MG63 (cell line): Measurements from ENCODE around the gene MAST1. TPM values are rescaled to one million over a fixed set of nuclear protein-coding genes. Genes with fewer than 3 reads are reported as not detected.
"Not testable (repeated sequence)": the region's sequence is repeated elsewhere in the genome, so short reads cannot be mapped to it uniquely, and the experiment has no call there.

Source experiments
- DNase-seq: peaks from one replicate; pipeline ENCODE4 v3.0.0-alpha.2; 2020
- H3K27me3 ChIP-seq: fragments of 250-450 bp; sonication (Bioruptor Pico); 2 replicates; pipeline ENCODE4 v1.5.1; 2020; ENCODE audit warnings: mild to moderate bottlenecking, moderate library complexity
- H3K36me3 ChIP-seq: fragments of 250-450 bp; sonication (Bioruptor Pico); 2 replicates; pipeline ENCODE4 v1.5.1; 2020; ENCODE audit warnings: mild to moderate bottlenecking, moderate library complexity
- H3K4me3 ChIP-seq: fragments of 250-450 bp; sonication (Bioruptor Pico); 2 replicates; pipeline ENCODE4 v1.5.1; 2020; ENCODE audit warnings: mild to moderate bottlenecking, moderate library complexity
- H3K9me3 ChIP-seq: fragments of 250-450 bp; sonication (Bioruptor Pico); 2 replicates; pipeline ENCODE4 v1.5.1; 2020; ENCODE audit warnings: mild to moderate bottlenecking, moderate library complexity
- total RNA-seq: library from RNA; depleted of rRNA; stranded (reverse); fragments of >200 nt; shearing (Covaris generic); gene quantifications from 2 replicates; pipeline ENCODE4 v1.2.3, GENCODE V29; 2014; ENCODE audit warnings: low replicate concordance

Gene MAST1
- total RNA-seq, 1 experiment from 2014 or later, result 3.4 TPM

DNA sequence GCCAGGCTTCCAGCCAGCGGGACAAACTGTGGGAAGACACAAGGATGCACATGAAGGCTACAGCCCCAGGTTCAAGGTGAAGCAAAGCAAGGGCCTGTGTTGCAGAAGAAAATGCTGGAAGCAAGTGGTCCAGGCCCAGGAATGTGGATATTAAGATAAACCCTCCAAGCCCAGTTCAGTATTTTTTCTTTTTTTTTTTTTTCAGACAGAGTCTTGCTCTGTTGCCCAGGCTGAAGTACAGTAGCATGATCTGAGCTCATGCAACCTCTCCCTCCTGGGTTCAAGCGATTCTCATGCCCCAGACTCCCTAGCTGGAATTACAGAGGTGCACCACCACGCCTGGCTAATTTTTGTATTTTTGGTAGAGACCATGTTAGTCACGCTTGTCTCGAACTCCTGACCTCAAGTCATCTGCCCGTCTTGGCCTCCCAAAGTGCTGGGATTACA, 41.2 kb upstream of the MAST1 start:
- DNase-seq, result no peak
- peaks cover 29% of the 10 kb centered on the region for H3K36me3 ChIP-seq
- no peaks in the 10 kb centered on the region for H3K9me3 ChIP-seq
- H3K27me3 ChIP-seq, result no peaks in the 10 kb centered on the region
- H3K4me3 ChIP-seq, result no peak overlapping the region

DNA sequence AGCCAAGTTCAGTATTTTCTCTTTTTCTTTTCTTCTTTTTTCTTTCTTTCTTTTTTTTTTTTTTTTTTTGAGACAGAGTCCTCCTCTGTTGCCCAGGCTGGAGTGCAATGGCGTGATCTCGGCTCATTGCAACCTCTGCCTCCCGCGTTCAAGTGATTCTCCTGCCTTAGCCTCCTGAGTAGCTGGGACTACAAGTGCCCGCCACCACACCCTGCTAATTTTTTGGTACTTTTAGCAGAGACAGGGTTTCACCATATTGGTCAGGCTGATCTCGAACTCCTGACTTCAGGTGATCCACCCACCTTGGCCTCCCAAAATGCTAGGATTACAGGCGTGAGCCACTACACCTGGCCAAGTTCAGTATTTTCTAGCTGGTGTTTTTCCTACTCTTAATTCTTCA, 40.7 kb upstream of the MAST1 start:
- H3K36me3 ChIP-seq, result peaks cover 25% of the 10 kb centered on the region
- not testable (repeated sequence) for H3K4me3 ChIP-seq, H3K27me3 ChIP-seq, DNase-seq, H3K9me3 ChIP-seq

DNA sequence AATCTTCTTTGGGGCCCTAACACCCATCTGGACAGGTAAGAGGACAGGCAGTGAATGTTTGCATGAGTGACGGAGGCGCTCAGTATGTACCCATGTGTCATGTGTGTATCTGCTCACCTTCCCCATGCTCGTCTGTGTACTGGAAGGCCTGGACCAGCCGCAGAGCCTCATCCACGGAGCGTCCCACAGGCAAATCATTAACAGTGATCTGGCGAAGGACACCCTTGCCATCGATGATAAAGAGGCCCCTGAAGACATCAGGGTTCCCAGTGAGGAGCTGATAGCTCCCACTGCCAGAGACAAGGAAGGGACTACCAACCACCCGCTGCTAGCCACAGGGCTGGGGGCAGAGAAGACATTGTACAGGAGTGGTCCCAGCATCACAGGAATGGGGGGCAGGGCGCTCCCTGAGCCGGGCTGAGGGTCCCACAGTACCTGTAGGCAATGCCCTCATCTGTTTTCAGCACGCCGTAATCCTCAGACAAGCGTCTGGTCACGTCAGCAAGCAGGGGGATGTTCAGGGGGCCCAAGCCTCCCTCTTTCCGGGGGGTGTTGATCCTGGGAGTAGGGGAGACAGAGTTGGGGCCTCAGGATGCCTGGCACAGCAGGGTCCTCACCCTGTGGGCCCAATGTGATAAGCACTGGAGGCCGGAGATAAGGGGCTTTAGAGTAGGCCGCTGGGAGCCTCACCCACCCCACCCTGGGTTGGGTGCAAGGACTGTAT, 38.4 kb upstream of the MAST1 start:
- DNase-seq, result no peak
- H3K9me3 ChIP-seq, result no peaks in the 10 kb centered on the region
- no peak overlapping the region for H3K4me3 ChIP-seq
- peaks cover 18% of the 10 kb centered on the region for H3K36me3 ChIP-seq
- H3K27me3 ChIP-seq, result no peaks in the 10 kb centered on the region

DNA sequence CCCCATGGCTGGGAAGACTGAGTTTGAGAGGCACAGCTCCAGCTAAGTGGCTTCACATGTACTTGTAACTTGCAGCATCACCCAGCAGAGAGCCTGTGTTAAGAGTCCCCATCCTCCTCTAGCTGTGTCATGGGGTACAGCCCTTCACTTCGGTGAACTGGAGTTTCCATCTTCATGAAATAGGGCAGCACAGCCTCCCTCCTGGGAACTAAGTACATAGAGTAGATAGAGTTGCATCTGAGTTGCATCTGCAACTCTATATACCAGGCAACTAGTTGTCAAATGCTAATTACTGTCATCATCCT, 37.9 kb upstream of the MAST1 start:
- H3K9me3 ChIP-seq, result no peaks in the 10 kb centered on the region
- DNase-seq, result no peak
- H3K4me3 ChIP-seq, result peak overlapping the region; percentile 68; the same call in 1 of the 2 replicates
- H3K27me3 ChIP-seq, result no peaks in the 10 kb centered on the region
- peaks cover 18% of the 10 kb centered on the region for H3K36me3 ChIP-seq

DNA sequence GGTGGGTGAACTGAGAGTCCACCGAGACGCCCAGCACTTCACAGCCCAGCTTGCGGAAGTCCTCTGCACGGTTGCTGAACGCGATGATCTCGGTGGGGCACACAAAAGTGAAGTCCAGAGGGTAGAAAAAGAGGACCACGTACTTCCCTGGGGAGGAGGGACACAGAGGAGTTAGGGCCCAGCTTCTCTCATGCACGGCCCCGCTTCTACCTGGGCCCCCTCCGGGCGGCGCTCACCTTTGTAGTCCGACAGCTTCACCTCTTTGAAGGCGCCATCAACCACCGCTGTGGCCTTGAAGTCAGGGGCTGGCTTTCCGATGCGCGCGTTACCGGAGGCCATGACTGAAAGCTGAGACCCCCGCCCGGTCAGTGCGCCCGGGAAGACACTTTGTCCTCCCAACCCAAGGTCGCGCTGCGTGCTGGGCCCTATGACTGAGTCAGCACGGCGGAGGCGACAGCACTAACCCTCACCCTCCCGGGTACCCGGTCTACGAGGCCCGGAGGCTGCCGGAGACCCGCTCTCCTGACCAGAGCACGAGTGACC, 37.3 kb upstream of the MAST1 start:
- no peaks in the 10 kb centered on the region for H3K9me3 ChIP-seq
- peaks cover 18% of the 10 kb centered on the region for H3K36me3 ChIP-seq
- H3K27me3 ChIP-seq, result no peaks in the 10 kb centered on the region
- peak overlapping the region; percentile 68 for H3K4me3 ChIP-seq
- peak; percentile 25 for DNase-seq

DNA sequence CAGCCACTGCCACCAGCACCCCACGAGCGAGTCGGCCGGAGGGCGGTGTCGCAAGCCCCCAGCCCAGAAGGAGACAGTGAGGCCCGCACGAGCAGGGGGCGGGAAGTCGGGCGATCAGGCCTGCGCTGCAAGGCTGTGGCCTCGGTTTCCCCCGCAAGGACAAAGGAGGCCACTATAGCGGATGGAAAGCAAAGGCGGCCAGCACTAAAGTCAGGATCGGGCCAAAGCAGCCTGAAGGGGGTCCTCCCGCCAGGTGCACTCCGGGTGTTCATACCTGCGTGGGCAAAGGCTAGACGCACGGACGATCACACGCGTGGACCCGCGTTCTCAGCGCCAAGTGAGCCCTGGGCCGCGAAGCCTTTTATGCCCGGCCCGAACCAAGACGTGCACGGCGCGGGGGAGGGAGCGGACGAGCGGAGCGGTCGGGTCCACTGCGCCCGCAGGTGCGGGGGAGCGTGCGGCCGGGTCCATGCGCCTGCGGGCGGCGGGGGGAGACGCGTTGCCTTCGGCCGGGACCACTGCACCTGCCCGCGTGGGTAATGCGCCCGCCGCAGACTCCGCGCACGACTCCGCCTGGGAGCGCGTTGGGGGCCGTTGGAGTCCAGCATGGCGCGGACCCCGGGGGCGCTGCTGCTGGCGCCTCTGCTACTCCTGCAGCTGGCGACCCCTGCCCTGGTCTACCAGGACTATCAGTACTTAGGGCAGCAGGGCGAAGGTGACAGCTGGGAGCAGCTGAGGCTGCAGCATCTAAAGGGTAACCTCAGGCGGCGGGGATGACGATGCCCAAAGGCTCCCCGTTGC, 36.6 kb upstream of the MAST1 start, which contains the start of the genes PRDX2 and THSD8:
PRDX2 (minus strand) TSS at position 335 of the 801 bp plus-strand sequence. CDS start 539 bp downstream, outside the sequence.
THSD8 (plus strand) TSS at position 604 of the 801 bp plus-strand sequence; CDS start at position 607, 3 bp downstream.
- Histone ChIP-seq H3K4me3 (peak within 1 kb of the TSS; percentile 68), H3K36me3 (peaks cover 18% of the 10 kb centered on the region), H3K9me3 (no peaks in the 10 kb centered on the region), H3K27me3 (no peaks in the 10 kb centered on the region)
- DNase-seq, result peak; percentile 84

DNA sequence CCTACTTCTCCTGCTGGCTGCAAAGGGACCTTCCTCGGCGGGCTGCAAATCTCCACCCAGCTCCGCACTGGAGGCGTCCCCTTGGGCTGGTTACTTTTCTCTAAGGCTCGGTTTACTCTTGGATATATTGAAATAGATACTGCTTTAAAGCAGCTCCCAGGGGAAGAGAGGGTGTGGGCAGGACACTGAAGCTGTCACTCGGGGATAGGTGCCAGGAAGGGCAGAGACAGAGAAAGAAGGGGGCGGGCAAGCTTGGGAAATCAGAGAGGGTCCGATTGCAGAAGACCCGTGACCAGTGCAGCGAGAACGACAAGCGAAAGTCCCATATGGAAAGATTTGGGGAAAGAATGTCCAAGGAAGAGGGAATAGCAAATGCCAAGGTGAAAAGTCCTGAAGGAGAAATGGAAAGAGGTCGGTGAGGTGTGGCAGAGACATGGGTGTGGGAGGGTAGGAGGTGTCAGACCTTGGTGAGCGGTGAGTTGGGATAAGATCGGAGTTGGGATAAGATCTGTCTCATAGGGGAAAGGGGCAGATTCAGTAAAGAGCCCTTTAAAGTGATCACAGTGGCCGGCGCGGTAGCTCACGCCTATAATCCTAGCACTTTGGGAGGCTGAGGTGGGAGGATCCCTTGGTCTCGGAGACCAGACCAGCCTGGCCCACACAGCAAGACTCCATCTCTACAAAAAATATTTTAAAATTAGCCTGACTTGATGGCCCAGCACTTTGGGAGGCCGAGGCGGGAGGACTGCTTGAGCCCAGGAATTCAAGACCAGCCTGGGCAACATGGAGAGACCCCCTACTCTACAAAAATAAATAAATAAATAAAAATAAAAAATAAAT, 35.8 kb upstream of the MAST1 start:
- H3K27me3 ChIP-seq, result no peaks in the 10 kb centered on the region
- H3K36me3 ChIP-seq, result peaks cover 21% of the 10 kb centered on the region
- DNase-seq, result no peak
- peak overlapping the region; percentile 68 for H3K4me3 ChIP-seq
- H3K9me3 ChIP-seq, result no peaks in the 10 kb centered on the region

DNA sequence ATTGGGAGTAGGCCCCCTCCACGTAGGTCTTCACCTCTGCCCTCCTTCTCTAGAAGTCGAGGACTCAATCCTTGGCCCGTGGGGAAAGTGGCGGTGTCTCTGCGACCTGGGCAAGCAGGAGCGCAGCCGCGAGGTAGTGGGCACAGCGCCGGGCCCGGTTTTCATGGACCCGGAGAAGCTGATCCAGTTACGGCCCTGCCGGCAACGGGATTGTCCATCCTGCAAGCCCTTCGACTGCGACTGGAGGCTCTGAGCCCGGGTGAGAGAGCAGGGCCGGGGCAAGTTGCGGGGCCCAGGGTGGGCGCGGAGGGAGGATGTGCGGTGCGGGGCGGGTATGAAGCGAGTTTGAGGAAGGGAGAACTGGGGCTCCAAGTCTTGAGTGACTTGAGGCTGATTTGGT, 34.3 kb upstream of the MAST1 start:
- Histone ChIP-seq H3K9me3 (no peaks in the 10 kb centered on the region), H3K36me3 (peaks cover 37% of the 10 kb centered on the region), H3K27me3 (no peaks in the 10 kb centered on the region), H3K4me3 (no peak overlapping the region)
- no peak for DNase-seq

DNA sequence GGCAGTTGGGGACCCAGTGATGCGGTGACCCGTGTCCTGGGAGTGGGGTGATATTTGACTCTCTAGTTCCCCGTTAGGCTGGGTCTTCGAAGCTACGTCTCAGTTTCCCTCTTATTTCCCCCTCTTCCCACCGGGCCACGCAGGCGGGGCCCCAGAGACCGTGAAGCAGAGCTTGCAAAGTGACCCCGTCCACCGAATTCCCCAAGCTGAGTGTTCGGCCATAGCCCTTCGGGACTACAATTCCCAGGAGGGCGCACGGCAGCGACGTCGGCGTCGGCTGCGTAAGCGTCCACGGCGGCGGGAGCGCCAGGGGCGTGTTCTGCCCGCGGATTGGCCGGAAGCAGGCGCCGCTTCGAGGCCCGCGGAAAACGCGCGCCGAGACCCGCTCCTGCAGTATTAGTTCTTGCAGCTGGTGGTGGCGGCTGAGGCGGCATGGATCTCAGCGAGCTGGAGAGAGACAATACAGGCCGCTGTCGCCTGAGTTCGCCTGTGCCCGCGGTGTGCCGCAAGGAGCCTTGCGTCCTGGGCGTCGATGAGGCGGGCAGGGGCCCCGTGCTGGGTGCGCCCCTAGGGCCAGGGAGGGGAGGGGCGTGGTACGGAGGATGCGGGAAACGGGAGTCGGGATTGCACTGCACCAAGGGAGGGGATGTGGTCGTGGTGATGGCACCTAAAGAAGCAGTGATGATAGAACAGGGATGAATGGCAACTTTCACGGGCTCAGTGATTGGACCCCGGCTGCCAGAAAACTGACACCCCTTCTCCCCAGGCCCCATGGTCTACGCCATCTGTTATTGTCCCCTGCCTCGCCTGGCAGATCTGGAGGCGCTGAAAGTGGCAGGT, 31.9 kb upstream of the MAST1 start, which contains the start of gene RNASEH2A:
RNASEH2A (plus strand) TSS at position 343 of the 840 bp plus-strand sequence; CDS start at position 433, 90 bp downstream.
- DNase-seq, result peak; percentile 98

DNA sequence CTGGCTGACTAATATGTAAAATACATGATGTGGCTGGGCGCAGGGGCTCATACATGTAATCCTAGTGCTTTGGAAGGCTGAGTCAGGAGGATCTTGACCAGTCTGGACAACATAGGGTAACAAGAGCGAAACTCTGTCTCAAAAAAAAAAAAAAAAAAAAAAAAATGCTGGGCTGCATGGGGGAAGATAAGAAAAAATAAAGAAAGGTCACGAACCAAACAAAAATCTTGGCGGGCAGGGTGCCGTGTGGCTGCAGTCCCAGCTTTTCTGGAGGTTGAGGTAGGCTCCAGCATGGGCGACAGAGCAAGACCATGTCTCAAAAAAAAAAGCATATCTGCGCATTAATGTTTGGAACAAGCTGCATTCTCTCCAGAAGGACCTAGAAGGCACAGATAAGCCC, 23.2 kb upstream of the MAST1 start:
- no peak overlapping the region for H3K4me3 ChIP-seq
- no peaks in the 10 kb centered on the region for H3K9me3 ChIP-seq
- peaks cover 57% of the 10 kb centered on the region for H3K36me3 ChIP-seq
- H3K27me3 ChIP-seq, result no peaks in the 10 kb centered on the region
- DNase-seq, result no peak

More for the DNA sequence above, 31.9 kb upstream of the MAST1 start, which contains the start of gene RNASEH2A:
- Histone ChIP-seq H3K36me3 (peaks cover 43% of the 10 kb centered on the region), H3K9me3 (no peaks in the 10 kb centered on the region), H3K4me3 (peak within 1 kb of the TSS; percentile 82), H3K27me3 (no peaks in the 10 kb centered on the region)

DNA sequence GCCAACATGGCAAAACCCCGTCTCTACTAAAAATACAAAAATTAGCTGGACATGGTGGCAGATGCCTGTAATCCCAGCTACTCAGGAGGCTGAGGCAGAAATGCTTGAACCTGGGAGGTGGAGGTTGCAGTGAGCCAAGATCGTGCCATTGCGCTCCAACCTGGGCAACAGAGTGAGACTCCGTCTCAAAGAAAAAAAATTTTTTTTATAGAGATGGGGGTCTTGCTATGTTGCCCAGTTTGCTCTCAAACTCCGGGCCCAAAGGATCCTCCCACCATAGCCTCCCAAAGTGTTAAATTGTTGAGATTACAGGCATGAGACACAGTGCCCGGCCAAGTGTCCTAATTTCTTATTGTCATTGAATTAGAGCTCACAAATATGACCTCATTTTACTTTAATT, 21.1 kb upstream of the MAST1 start:
- H3K9me3 ChIP-seq, H3K4me3 ChIP-seq: not testable (repeated sequence)
- H3K36me3 ChIP-seq, result peaks cover 36% of the 10 kb centered on the region

DNA sequence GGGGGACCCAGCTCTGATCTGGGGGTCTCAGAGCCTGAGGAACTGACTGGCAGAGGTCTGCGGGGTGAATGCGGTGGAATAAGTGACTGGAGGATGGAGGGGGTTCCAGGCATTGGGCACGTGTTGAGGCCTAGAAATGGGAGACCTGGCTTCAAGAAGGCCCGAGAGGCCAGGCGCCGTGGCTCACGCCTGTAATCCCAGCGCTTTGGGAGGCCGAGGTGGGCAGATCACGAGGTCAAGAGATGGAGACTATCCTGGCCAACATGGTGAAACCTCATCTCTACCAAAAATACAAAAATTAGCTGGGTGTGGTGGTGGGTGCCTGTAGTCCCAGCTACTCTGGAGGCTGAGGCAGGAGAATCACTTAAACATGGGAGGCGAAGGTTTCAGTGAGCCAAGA, 20.5 kb upstream of the MAST1 start:
- peaks cover 12% of the 10 kb centered on the region for H3K9me3 ChIP-seq
- H3K4me3 ChIP-seq, H3K27me3 ChIP-seq, DNase-seq: not testable (repeated sequence)
- H3K36me3 ChIP-seq, result peaks cover 31% of the 10 kb centered on the region

More for the DNA sequence above, 21.1 kb upstream of the MAST1 start:
- DNase-seq, H3K27me3 ChIP-seq: not testable (repeated sequence)

DNA sequence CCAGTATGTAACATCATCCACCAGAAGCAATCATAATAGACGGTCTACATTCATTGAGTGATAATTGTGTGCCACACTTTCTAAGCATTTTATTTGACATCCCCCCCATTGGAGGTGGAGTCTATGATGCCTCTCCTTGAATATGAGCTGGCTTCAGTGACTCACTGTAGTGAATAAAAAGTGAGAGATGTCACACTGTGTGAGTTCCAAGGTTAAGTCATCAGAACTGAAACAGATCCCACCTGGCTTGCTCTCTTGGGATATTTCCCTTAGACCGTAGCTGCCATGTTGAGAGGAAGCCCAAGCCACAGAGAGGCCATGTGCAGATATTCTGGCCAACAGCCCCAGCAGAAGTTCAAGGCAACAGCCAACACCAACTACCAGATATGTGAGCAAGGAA, 16.6 kb upstream of the MAST1 start:
- H3K4me3 ChIP-seq, result no peak overlapping the region
- H3K9me3 ChIP-seq, result peaks cover 17% of the 10 kb centered on the region
- peaks cover 4% of the 10 kb centered on the region; the same call in 1 of the 2 replicates for H3K36me3 ChIP-seq
- DNase-seq, result peak; percentile 60
- H3K27me3 ChIP-seq, result no peaks in the 10 kb centered on the region

DNA sequence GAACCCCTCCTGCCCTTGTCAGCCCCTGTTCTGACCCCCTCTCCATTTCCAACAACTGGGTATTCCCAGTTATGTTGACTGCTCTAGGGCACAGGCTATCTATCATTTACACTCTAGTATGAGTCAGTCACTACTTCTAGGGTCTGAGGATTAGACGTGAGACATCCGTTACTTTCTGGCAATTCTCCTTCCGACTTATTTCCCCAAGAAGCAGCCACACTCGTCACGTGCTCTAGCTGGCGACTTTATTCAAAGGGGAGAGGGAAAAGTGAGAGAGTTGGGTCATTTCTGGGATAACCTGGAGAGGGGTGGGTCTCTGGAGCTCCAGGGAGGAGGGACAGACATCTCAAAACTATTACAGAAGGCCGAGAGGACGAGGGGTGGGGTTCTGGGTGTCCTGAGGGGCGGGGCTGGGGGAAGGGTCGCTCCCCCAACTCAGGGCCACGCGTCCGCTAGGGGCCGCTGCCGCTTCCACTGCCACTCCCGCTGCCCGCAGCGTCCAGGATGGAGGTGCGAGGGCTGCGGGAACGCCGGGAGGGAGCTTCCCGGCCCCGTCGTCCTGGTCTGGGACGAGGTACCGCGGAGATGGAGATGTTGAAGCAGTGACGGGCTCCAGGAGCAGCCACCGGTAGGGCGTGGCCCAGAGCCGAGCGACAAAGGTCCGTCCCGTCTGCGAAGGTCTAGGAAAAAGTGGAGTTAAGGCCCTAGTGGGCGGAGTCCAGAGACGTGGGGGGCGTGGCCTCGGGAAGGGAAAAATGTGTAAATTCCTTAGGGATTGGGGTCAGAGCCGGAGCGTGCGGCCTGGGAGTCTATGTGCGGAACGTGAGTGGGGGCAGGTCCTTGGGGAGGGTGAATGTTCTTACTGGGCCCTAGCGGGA, 12.8 kb upstream of the MAST1 start:
- Histone ChIP-seq H3K9me3 (peaks cover 17% of the 10 kb centered on the region), H3K27me3 (peaks cover 2% of the 10 kb centered on the region), H3K4me3 (no peak overlapping the region), H3K36me3 (no peaks in the 10 kb centered on the region)
- DNase-seq, result no peak

DNA sequence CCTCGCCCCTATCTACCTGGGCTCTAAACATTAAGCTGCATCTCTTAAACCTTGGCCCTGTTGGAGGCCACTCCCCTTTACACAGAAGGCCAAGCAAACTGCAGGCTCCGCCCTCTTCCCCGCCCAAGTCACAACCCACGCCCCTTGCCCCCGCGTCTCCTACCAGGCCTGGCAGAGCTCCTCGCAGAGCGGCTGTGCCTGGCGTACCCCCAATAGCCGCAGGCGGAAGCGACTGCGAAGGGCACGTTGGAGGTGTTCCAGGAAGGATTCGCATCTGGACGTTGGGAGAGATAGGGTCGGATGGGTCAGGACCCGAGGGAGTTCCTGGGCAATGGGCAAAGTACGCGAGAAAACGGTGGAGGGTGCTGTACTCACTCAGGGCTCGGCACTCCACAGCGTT, 9.8 kb upstream of the MAST1 start:
- peaks cover 4% of the 10 kb centered on the region; the same call in 1 of the 2 replicates for H3K9me3 ChIP-seq
- no peaks in the 10 kb centered on the region for H3K36me3 ChIP-seq
- peaks cover 29% of the 10 kb centered on the region for H3K27me3 ChIP-seq
- no peak overlapping the region for H3K4me3 ChIP-seq
- peak; percentile 64 for DNase-seq
